Transverse colon (tissue), 4 donors: ENCODE results near the gene UNK. TPM values are rescaled to one million over a fixed set of nuclear protein-coding genes. Genes with fewer than 3 reads are reported as not detected.
A peak's percentile ranks its signal among the peaks of the same experiment; 100 is the strongest.

Experiments
- DNase-seq: peaks from one replicate; pipeline ENCODE4 v3.0.0-alpha.2; 2019
- H3K27ac ChIP-seq, 4 donors: fragments of 200-600 bp; sonication (generic); 2 replicates each; pipeline ENCODE4 v1.5.1; 2016 to 2018; ENCODE audit warnings: inconsistent platforms in 4 of 4
- H3K27me3 ChIP-seq: fragments of 200-600 bp; sonication (generic); 2 replicates; pipeline ENCODE4 v1.5.1; 2017; ENCODE audit warnings: inconsistent platforms
- H3K36me3 ChIP-seq, 4 donors: fragments of 200-600 bp; sonication (generic); 2 replicates each; pipeline ENCODE4 v1.5.1; 2017 to 2019; ENCODE audit warnings: inconsistent platforms in 4 of 4
- H3K4me1 ChIP-seq, 4 donors: fragments of 200-600 bp; sonication (generic); 2 replicates each; pipeline ENCODE4 v1.5.1; 2017 to 2020; ENCODE audit warnings: inconsistent platforms in 4 of 4
- H3K4me3 ChIP-seq, 4 donors: fragments of 200-600 bp; sonication (generic); 1 replicate in 1 of 4; 2 replicates in 3 of 4; pipeline versions ENCODE4 v1.5.1 to v1.6.1; 2017 to 2019; ENCODE audit warnings: inconsistent platforms in 4 of 4
- H3K9me3 ChIP-seq, 2 donors: fragments of 200-600 bp; sonication (generic); 2 replicates each; pipeline ENCODE4 v1.5.1; 2017 to 2019; ENCODE audit warnings: inconsistent platforms in 2 of 2
- EP300 ChIP-seq: sonication (generic); formaldehyde crosslinking; IDR thresholded peaks from one replicate; pipeline ENCODE4 v1.6.1; 2017; ENCODE audit warnings: antibody characterized with exemption, low read depth
- POLR2A ChIP-seq: fragments of 450-650 bp; IDR thresholded peaks from one replicate; pipeline ENCODE4 v1.6.1; 2016; ENCODE audit warnings: antibody characterized with exemption, mild to moderate bottlenecking, moderate library complexity
- POLR2AphosphoS5 ChIP-seq, 3 donors: sonication (generic); formaldehyde crosslinking; IDR thresholded peaks; one replicate each; pipeline ENCODE4 v1.6.1; 2016; ENCODE audit warnings: antibody characterized with exemption in 3 of 3
- WGBS, 2 donors: methylation state at CpG; one replicate each; pipeline ENCODE4 v1.1.5; 2018; ENCODE audit warnings: low coverage in 1 of 2; 5-methylcytosine and 5-hydroxymethylcytosine counted together
- in situ Hi-C, 4 donors: fragments of 200-750 bp; cut with MboI; loops; one replicate each; pipeline versions ENCODE4 v1.15.0 to v1.15.1; 2017; ENCODE audit warnings: low sequenced_read_pairs in 3 of 4, low pct_ligation_motif_present in 1 of 4, low pct_unique_long_range_greater_than_20kb in 1 of 4
- intact Hi-C: fragments of 100-400 bp; cut with DNase I; formaldehyde crosslinking; loops from one replicate; pipeline ENCODE4 v1.15.1; 2023; ENCODE audit warnings: low total_unique reads
- total RNA-seq, 4 donors: library from RNA; depleted of rRNA; stranded (reverse); fragments of >200 nt; gene quantifications; one replicate each; pipeline ENCODE4 v1.1.0, GENCODE V29; 2016
- TF ChIP-seq, protein P1 (sequence below), 5 experiments: fragments of 200-600 bp in 3 of 5; fragments of 450-650 bp in 2 of 5; sonication (generic) in 3 of 5; IDR thresholded peaks; 1 replicate in 2 of 5; 2 replicates in 3 of 5; pipeline ENCODE4 v1.5.1; 2016 to 2017; ENCODE audit warnings: antibody characterized with exemption in 5 of 5, inconsistent platforms in 3 of 5, mild to moderate bottlenecking in 2 of 5, moderate library complexity in 1 of 5

UNK gene
- total RNA-seq, 4 donors from 2014 or later: 24.0 to 99.1 (median 63.1) TPM

DNA sequence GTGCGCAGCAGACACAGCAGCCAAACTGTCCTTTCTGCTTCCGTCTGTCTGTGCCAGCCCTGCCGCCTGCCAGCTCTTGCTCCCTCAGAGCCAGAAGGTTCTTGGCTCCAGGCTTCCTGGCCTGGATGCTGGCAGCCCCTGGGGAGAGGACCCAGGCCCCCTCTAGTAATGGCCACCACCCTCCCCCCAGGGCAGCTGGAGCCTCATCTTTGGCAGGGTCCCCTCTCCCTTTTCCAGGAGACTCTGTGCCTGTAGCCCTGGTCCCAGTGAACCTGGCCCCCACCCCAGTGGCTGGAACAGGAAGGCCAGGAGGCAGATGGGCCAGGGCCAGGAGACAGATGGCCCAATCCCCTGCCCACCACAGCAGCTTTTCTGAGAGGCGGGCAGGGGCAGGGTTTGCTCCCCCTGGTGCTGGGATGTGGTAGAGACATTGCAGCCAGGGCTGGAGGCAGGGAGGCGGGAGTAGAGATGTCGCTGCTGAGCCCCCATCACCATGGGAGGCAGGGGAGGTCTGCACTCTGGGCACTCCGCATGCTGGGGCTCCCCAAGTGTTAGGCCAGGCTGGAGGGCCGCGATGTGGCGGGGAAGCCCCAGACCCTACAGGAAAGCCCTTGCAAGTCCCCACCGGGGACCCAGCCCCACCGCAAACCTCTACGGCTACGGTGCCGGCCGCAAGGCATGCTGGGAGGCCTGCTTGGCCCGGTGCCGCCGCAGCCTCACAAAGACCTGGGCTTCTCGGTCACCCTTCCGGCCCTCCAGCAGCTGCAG lies 42.9 kb downstream of the UNK start:
- WGBS, 2 donors: 37% methylated on average over 15 of the region's 21 CpGs; no CpG with 5 or more reads in 1 of the 2 donors
- Histone ChIP-seq H3K4me1 (peaks cover 12 to 22% (median 15%) of the 10 kb centered on the region in 4 donors), H3K36me3 (peaks cover 0 to 10% (median 0%) of the 10 kb centered on the region in 4 donors), H3K4me3 (peak overlapping the region in 2 of 4 donors; percentile 32), H3K27ac (peak overlapping the region; percentile 55 to 86 (median 76)), H3K9me3 (no peaks in the 10 kb centered on the region), H3K27me3 (no peaks in the 10 kb centered on the region)
- DNase-seq: peak; percentile 65
- TF ChIP-seq, protein P1, sequence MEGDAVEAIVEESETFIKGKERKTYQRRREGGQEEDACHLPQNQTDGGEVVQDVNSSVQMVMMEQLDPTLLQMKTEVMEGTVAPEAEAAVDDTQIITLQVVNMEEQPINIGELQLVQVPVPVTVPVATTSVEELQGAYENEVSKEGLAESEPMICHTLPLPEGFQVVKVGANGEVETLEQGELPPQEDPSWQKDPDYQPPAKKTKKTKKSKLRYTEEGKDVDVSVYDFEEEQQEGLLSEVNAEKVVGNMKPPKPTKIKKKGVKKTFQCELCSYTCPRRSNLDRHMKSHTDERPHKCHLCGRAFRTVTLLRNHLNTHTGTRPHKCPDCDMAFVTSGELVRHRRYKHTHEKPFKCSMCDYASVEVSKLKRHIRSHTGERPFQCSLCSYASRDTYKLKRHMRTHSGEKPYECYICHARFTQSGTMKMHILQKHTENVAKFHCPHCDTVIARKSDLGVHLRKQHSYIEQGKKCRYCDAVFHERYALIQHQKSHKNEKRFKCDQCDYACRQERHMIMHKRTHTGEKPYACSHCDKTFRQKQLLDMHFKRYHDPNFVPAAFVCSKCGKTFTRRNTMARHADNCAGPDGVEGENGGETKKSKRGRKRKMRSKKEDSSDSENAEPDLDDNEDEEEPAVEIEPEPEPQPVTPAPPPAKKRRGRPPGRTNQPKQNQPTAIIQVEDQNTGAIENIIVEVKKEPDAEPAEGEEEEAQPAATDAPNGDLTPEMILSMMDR (IDR thresholded peaks at IDR 0.05): peak; percentile 67 to 81 (median 71)
- no peak for TF ChIP-seq EP300
- no peak for TF ChIP-seq POLR2A
- TF ChIP-seq POLR2AphosphoS5 (IDR thresholded peaks at IDR 0.05): peak in 1 of 3 donors; percentile 43
- intact Hi-C loops (loop anchor here (10.0 kb wide), 1 partner anchor 73 kb away; no protein-coding TSS in a partner anchor), in situ Hi-C loops (no loop called here)

DNA sequence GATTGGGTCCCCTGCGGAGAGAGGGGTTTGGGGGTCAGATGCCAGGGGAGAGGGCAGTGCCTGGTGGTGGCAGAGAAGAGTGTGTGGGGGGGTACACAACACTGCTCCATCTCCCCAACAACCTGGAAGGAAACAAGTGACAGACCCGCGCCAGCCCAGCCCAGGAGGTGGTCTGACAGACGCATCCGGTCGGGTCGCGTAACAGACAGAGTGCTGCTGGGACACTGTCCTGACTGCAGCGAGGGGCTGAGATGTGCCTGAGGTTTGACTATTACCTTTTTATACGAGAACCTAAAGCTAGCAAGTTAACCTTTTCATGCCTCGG lies 43.4 kb downstream of the UNK start:
- TF ChIP-seq, protein P1 (IDR thresholded peaks at IDR 0.05): no peak
- TF ChIP-seq POLR2A (no peak), POLR2AphosphoS5 (IDR thresholded peaks at IDR 0.05) (no peak), EP300 (no peak)
- Histone ChIP-seq H3K4me1 (peaks cover 12 to 26% (median 15%) of the 10 kb centered on the region in 4 donors), H3K9me3 (no peaks in the 10 kb centered on the region), H3K27ac (peak overlapping the region; percentile 55 to 86 (median 76)), H3K27me3 (no peaks in the 10 kb centered on the region), H3K4me3 (peak overlapping the region in 1 of 4 donors; percentile 32), H3K36me3 (peaks cover 0 to 6% (median 0%) of the 10 kb centered on the region in 4 donors)
- 71% methylated on average over 11 of the region's 11 CpGs; no CpG with 5 or more reads in 1 of the 2 donors for WGBS, 2 donors
- no peak for DNase-seq
- in situ Hi-C loops: no loop called here
- intact Hi-C loops: loop anchor here (10.0 kb wide), 1 partner anchor 73 kb away; no protein-coding TSS in a partner anchor

- Histone ChIP-seq H3K4me3 (no peak overlapping the region), H3K27ac (peak overlapping the region in 1 of 4 donors; percentile 86), H3K4me1 (peaks cover 12 to 26% (median 15%) of the 10 kb centered on the region in 4 donors), H3K27me3 (no peaks in the 10 kb centered on the region), H3K36me3 (no peaks in the 10 kb centered on the region), H3K9me3 (no peaks in the 10 kb centered on the region)
- WGBS, 2 donors: 84% methylated on average over 14 of the region's 19 CpGs; no CpG with 5 or more reads in 1 of the 2 donors
- no peak for DNase-seq
- TF ChIP-seq EP300 (no peak), POLR2AphosphoS5 (IDR thresholded peaks at IDR 0.05) (no peak), POLR2A (no peak)
- TF ChIP-seq, protein P1 (IDR thresholded peaks at IDR 0.05): no peak
- in situ Hi-C loops (no loop called here), intact Hi-C loops (loop anchor here (10.0 kb wide), 1 partner anchor 74 kb away; no protein-coding TSS in a partner anchor)
Measured at GRCh38 chr17:75828741-75829140, 44.1 kb downstream of the UNK start.

GRCh38 chr17:75829747-75830146 lies 45.1 kb downstream of the UNK start:
- DNase-seq: no peak
- Histone ChIP-seq H3K36me3 (no peaks in the 10 kb centered on the region), H3K9me3 (no peaks in the 10 kb centered on the region), H3K4me3 (no peak overlapping the region), H3K4me1 (peaks cover 12 to 26% (median 15%) of the 10 kb centered on the region in 4 donors), H3K27me3 (no peaks in the 10 kb centered on the region), H3K27ac (no peak overlapping the region)
- in situ Hi-C loops: no loop called here
- WGBS, 2 donors: 91% methylated on average over 7 of the region's 7 CpGs; no CpG with 5 or more reads in 1 of the 2 donors
- no peak for TF ChIP-seq POLR2AphosphoS5 (IDR thresholded peaks at IDR 0.05)
- TF ChIP-seq, protein P1 (IDR thresholded peaks at IDR 0.05): no peak
- TF ChIP-seq EP300: no peak
- no peak for TF ChIP-seq POLR2A
- intact Hi-C loops: loop anchor here (10.0 kb wide), 1 partner anchor 75 kb away; no protein-coding TSS in a partner anchor
